Keratinocyte (primary cell): ENCODE results near the gene GPR21.

Experiments used
- CTCF ChIP-seq, 3 experiments: IDR thresholded peaks in 1 of 3; conservative IDR thresholded peaks in 1 of 3; optimal IDR thresholded peaks in 1 of 3; 2 replicates in 2 of 3; 3 replicates in 1 of 3; pipeline versions ENCODE3 to v1.5.1; 2011; ENCODE audit warnings: low read length in 3 of 3, mild to moderate bottlenecking in 3 of 3, moderate library complexity in 2 of 3, control low read depth in 1 of 3, inconsistent platforms in 1 of 3; ENCODE audit not compliant: insufficient read depth in 2 of 3; ENCODE audit errors: extremely low read depth in 1 of 3
- EZH2 ChIP-seq: IDR thresholded peaks from one replicate; pipeline ENCODE4 v1.6.1; 2012; ENCODE audit warnings: inconsistent platforms, mild to moderate bottlenecking, low read length, moderate library complexity

DNA sequence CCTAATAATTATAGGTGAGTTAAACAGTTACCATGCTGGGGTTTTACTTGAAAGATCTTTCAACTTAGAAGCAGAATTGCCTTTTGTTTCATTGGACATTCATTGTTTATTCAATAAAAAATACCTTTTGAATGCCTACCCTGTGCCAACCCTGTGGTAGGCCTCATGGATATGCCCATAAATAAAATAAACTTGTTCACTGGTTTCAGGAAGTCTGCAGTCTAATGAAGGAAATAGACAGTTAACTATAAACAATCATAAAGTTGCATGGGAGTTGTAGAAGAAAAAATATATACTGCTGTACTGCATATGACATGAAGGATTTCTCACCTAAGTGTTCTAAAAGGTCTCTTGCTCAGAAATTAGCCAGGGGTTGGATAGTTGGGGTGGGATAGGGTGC, 5.3 kb upstream of the GPR21 start:
- TF ChIP-seq CTCF (optimal IDR thresholded peaks at IDR 0.05 in 1 of 3, IDR thresholded peaks at IDR 0.05 in 1 of 3, conservative IDR thresholded peaks at IDR 0.05 in 1 of 3; ENCODE audit: extremely low read depth in 1 of 3, insufficient read depth in 2 of 3, low read length in 3 of 3): no peak
- TF ChIP-seq EZH2: no peak
